ENCODE data around the gene TMEM138. TPM values are rescaled to one million over a fixed set of nuclear protein-coding genes. Genes with fewer than 3 reads are reported as not detected.

TMEM138 gene
- total RNA-seq, 1 experiment from 2014 or later: 43.6 TPM

DNA sequence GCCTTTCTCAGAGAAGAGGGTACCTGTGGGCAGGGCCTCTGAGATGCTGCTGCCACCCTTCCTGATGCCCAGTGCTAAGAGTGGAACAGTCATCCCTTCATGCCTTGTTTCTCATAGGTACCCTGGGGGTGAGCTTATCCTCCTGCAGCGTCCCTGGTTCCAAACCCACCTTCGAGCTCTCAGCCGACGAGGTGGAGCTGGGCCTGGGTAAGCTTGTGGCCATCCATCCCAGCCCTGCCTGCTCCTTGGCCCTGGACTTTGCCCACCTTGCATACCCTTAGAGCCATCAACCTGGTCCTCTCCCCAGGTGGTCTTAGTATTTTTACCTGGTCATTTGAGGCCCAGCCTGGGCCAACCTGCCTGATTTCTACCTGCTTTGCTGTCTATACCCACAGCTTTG is 20.5 kb upstream of the TMEM138 start:
- Histone ChIP-seq H2BK20ac (ENCODE audit: low read depth, low read length, poor library complexity, severe bottlenecking) (no peak overlapping the region), H2AK5ac (ENCODE audit: insufficient read length, low read length) (no peak overlapping the region), H2BK5ac (ENCODE audit: insufficient read length, low read length) (no peak overlapping the region), H3K9me3 (ENCODE audit: control insufficient read depth, low read depth, low read length) (no peaks in the 10 kb centered on the region), H4K5ac (ENCODE audit: insufficient read length, low read depth, low read length) (no peak overlapping the region), H2AFZ (ENCODE audit: low read length) (no peak overlapping the region), H3K4ac (ENCODE audit: low read depth, low read length) (no peak overlapping the region), H3K79me2 (ENCODE audit: insufficient read depth, low read length) (no peaks in the 10 kb centered on the region), H3T11ph (ENCODE audit: low read length) (no peak overlapping the region), H2BK15ac (ENCODE audit: low read depth, low read length) (no peak overlapping the region), H3K23me2 (ENCODE audit: insufficient read length, low read depth, low read length, poor library complexity, severe bottlenecking) (no peaks in the 10 kb centered on the region), H3K23ac (ENCODE audit: insufficient read length, low read depth, low read length) (no peak overlapping the region), H3K9ac (ENCODE audit: extremely low read depth, insufficient read length, low read length) (no peak overlapping the region), H3K18ac (ENCODE audit: insufficient read length, low read depth, low read length) (no peak overlapping the region), H3K56ac (ENCODE audit: insufficient read length, low read depth, low read length) (no peak overlapping the region), H4K8ac (replicated peaks; ENCODE audit: insufficient read length, low read depth, low read length) (no peak overlapping the region), H4K91ac (ENCODE audit: insufficient read length, low read depth, low read length) (no peak overlapping the region), H3K79me1 (ENCODE audit: insufficient read depth, low read depth, low read length, poor library complexity, severe bottlenecking) (no peaks in the 10 kb centered on the region), H2BK12ac (ENCODE audit: insufficient read length, low read depth, low read length) (no peak overlapping the region), H3K4me1 (ENCODE audit: insufficient read depth, low read length) (no peaks in the 10 kb centered on the region), H3K27ac (ENCODE audit: insufficient read length, low read depth, low read length) (no peak overlapping the region), H3K14ac (ENCODE audit: insufficient read depth, low read length) (no peak overlapping the region), H2BK120ac (ENCODE audit: low read depth, low read length, poor library complexity, severe bottlenecking) (no peak overlapping the region), H3K27me3 (ENCODE audit: insufficient read depth, low read length) (no peaks in the 10 kb centered on the region), H4K20me1 (ENCODE audit: control insufficient read depth, insufficient read depth, insufficient read length) (no peaks in the 10 kb centered on the region), H3K4me2 (ENCODE audit: insufficient read depth, insufficient read length, low read length) (no peak overlapping the region)
- Mint-ChIP-seq H3K27ac (no peak overlapping the region), H3K4me3 (no peak overlapping the region), H3K9me3 (no peaks in the 10 kb centered on the region; a peak in 1 of 5 replicates), H3K36me3 (ENCODE audit: insufficient read depth in 1 of 3, low read depth in 3 of 3) (peaks cover 5 to 49% (median 41%) of the 10 kb centered on the region in 3 experiments), H3K27me3 (ENCODE audit: low read depth) (no peaks in the 10 kb centered on the region), H3K4me1 (0 out of 4 replicates have a peak, but pooled peaks cover 0 to under 1% of the 10 kb centered on the region in 2 experiments)
- DNase-seq: no peak
- no peak for TF ChIP-seq CTCF (conservative IDR thresholded peaks at IDR 0.05)
- WGBS (ENCODE audit: extremely low coverage, insufficient read length, low lambda C conversion rate): no CpG with 5 or more reads among the region's 4 CpGs
